Fibroblast of lung (primary cell): Measurements from ENCODE around the gene TMEM119. TPM values are rescaled to one million over a fixed set of nuclear protein-coding genes. Genes with fewer than 3 reads are reported as not detected.

Experiments used
- DNase-seq, 2 donors: peaks; one replicate each; pipeline versions ENCODE4 v3.0.0 to v3.0.0-alpha.2; 2010; ENCODE audit warnings: low read depth in 2 of 2
- H2AFZ ChIP-seq: 2 replicates; pipeline ENCODE4 v1.5.1; 2012; ENCODE audit warnings: low read length, control low read depth, inconsistent platforms
- H3K27ac ChIP-seq: 2 replicates; pipeline ENCODE4 v1.5.1; 2011; ENCODE audit warnings: low read length, control low read depth; ENCODE audit not compliant: insufficient read depth
- H3K27me3 ChIP-seq: 2 replicates; pipeline ENCODE4 v1.5.1; 2011; ENCODE audit warnings: mild to moderate bottlenecking, low read length; ENCODE audit not compliant: control insufficient read depth, insufficient read depth
- H3K36me3 ChIP-seq: 2 replicates; pipeline ENCODE4 v1.5.1; 2011; ENCODE audit warnings: low read length; ENCODE audit not compliant: control insufficient read depth, insufficient read depth
- H3K4me1 ChIP-seq: 2 replicates; pipeline ENCODE4 v1.5.1; 2011; ENCODE audit warnings: low read length; ENCODE audit not compliant: control insufficient read depth, insufficient read depth; ENCODE audit errors: extremely low read depth
- H3K4me2 ChIP-seq: 2 replicates; pipeline ENCODE4 v1.5.1; 2011; ENCODE audit warnings: low read length, control low read depth; ENCODE audit not compliant: insufficient read depth; ENCODE audit errors: extremely low read depth
- H3K4me3 ChIP-seq, 4 experiments: fragments of 200-600 bp in 1 of 4; sonication (generic) in 1 of 4; replicated peaks in 1 of 4; 2 replicates each; pipeline ENCODE4 v1.5.1; 2011 to 2016; ENCODE audit warnings: low read length in 4 of 4, low read depth in 3 of 4, mild to moderate bottlenecking in 3 of 4, control low read depth in 2 of 4, inconsistent platforms in 1 of 4, mixed read lengths in 1 of 4; ENCODE audit not compliant: insufficient read depth in 1 of 4; ENCODE audit errors: control extremely low read depth in 1 of 4
- H3K79me2 ChIP-seq: 2 replicates; pipeline ENCODE4 v1.5.1; 2012; ENCODE audit warnings: mild to moderate bottlenecking, low read length, inconsistent platforms; ENCODE audit not compliant: control insufficient read depth, insufficient read depth
- H3K9ac ChIP-seq: 2 replicates; pipeline ENCODE4 v1.5.1; 2011; ENCODE audit warnings: mild to moderate bottlenecking, low read length, control low read depth; ENCODE audit not compliant: insufficient read depth
- H3K9me3 ChIP-seq: 2 replicates; pipeline ENCODE4 v1.5.1; 2012; ENCODE audit warnings: low read depth, low read length; ENCODE audit not compliant: control insufficient read depth, insufficient read depth
- H4K20me1 ChIP-seq: 2 replicates; pipeline ENCODE4 v1.5.1; 2011; ENCODE audit warnings: low read length; ENCODE audit not compliant: control insufficient read depth, insufficient read depth; ENCODE audit errors: extremely low read depth
- EZH2 ChIP-seq: IDR thresholded peaks from 2 replicates; pipeline ENCODE4 v1.5.1; 2012; ENCODE audit warnings: low read length, control low read depth, mild to moderate bottlenecking; ENCODE audit errors: missing control alignments
- polyA plus RNA-seq, 2 donors: library from polyadenylated mRNA; depleted of rRNA in 1 of 2; stranded (reverse) in 1 of 2; unstranded in 1 of 2; fragments of >200 nt; gene quantifications; 2 replicates each; pipeline ENCODE4 v1.2.1, GENCODE V29; 2011 to 2012; ENCODE audit warnings: missing spikeins in 1 of 2
- total RNA-seq: library from RNA; depleted of rRNA; stranded (reverse); fragments of >200 nt; gene quantifications from 2 replicates; pipeline ENCODE4 v1.2.1, GENCODE V29; 2014
- TF ChIP-seq, protein P1 (sequence below), 2 donors: IDR thresholded peaks in 1 of 2; conservative IDR thresholded peaks in 1 of 2; 1 replicate in 1 of 2; 2 replicates in 1 of 2; pipeline ENCODE4 v1.5.1; 2011 to 2012; ENCODE audit warnings: low read length in 2 of 2, control low read depth in 1 of 2, inconsistent platforms in 1 of 2, low read depth in 1 of 2, mild to moderate bottlenecking in 1 of 2

The TMEM119 gene
- total and polyA plus RNA-seq, 2 donors (not counting 1 experiment from before 2014, with no cell fraction given) = 154 to 358 TPM

DNA sequence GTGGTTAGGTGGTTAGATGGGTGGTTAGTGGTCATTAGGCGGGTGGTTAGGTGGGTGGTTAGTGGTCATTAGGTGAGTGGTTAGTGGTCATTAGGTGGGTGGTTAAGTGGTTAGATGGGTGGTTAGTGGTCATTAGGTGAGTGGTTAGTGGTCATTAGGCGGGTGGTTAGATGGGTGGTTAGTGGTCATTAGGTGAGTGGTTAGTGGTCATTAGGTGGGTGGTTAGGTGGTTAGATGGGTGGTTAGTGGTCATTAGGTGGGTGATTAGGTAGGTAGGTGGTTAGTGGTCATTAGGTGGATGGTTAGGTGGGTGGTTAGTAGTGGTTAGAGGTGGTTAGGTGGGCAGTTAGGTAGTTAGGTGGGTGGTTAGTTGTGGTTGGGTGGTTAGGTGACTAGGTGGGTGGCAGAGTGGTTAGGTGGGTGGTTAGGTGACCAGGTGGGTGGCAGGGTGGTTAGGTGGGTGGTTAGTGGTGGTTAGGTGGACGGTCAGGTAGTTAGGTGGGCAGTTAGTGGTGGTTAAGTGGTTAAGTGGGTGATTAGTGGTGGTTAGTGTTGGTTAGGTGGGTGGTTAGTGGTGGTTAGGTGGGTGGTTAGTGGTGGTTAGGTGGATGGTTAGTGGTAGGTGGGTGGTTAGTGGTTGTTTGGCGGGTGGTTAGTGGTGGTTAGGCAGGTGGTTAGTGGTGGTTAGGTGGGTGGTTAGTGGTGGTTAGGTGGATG is 8.0 kb upstream of the TMEM119 start:
- H3K9ac ChIP-seq = no peak overlapping the region
- no peak overlapping the region for H3K4me2 ChIP-seq
- H3K79me2 ChIP-seq = no peaks in the 10 kb centered on the region
- no peak for TF ChIP-seq EZH2
- TF ChIP-seq, protein P1, sequence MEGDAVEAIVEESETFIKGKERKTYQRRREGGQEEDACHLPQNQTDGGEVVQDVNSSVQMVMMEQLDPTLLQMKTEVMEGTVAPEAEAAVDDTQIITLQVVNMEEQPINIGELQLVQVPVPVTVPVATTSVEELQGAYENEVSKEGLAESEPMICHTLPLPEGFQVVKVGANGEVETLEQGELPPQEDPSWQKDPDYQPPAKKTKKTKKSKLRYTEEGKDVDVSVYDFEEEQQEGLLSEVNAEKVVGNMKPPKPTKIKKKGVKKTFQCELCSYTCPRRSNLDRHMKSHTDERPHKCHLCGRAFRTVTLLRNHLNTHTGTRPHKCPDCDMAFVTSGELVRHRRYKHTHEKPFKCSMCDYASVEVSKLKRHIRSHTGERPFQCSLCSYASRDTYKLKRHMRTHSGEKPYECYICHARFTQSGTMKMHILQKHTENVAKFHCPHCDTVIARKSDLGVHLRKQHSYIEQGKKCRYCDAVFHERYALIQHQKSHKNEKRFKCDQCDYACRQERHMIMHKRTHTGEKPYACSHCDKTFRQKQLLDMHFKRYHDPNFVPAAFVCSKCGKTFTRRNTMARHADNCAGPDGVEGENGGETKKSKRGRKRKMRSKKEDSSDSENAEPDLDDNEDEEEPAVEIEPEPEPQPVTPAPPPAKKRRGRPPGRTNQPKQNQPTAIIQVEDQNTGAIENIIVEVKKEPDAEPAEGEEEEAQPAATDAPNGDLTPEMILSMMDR (conservative IDR thresholded peaks at IDR 0.05 in 1 of 2, IDR thresholded peaks at IDR 0.05 in 1 of 2; ENCODE audit: low read depth in 1 of 2, low read length in 2 of 2) = no peak
- H3K4me1 ChIP-seq = peaks cover 20% of the 10 kb centered on the region
- no peaks in the 10 kb centered on the region for H4K20me1 ChIP-seq
- H3K36me3 ChIP-seq = no peaks in the 10 kb centered on the region
- H3K4me3 ChIP-seq = no peak overlapping the region
- H2AFZ ChIP-seq = no peak overlapping the region
- DNase-seq = no peak
- H3K27me3 ChIP-seq = no peaks in the 10 kb centered on the region
- no peaks in the 10 kb centered on the region for H3K9me3 ChIP-seq
- H3K27ac ChIP-seq = peak overlapping the region; percentile 49

DNA sequence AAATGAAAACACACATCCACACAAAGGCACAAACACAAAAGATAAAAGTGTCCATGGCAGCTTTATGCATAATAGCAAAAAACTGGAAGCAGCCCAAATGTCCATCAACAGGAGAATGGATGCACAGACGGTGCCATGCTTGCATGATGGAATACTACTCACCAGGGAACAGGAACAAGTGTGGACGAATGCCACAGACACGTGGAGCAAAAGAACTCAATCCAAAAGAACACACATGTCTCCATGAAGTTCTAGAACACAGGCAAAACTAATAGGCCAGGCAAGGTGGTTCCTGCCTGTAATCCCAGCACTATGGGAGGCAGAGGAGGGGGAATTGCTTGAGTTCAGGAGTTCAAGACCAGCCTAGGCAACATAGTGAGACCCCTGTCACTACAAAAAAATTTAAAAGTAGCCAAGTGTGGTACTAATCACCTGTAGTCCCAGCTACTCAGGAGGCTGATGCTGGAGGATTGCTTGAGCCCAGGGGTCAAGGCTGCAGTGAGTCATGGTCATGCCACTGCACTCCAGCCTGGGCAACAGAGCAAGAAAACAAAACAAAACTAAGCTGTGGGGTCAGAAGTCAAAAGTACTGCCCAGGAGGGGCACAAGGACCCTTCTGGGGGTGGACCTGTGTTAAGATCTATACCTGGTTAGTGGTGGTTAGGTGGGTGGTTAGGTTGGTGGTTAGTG is 7.3 kb upstream of the TMEM119 start:
- Histone ChIP-seq H3K27ac (peak overlapping the region; percentile 49), H3K27me3 (no peaks in the 10 kb centered on the region), H4K20me1 (no peaks in the 10 kb centered on the region), H3K36me3 (no peaks in the 10 kb centered on the region), H3K9me3 (no peaks in the 10 kb centered on the region), H3K9ac (no peak overlapping the region), H3K4me1 (peaks cover 19% of the 10 kb centered on the region), H3K4me2 (no peak overlapping the region), H3K4me3 (no peak overlapping the region), H3K79me2 (no peaks in the 10 kb centered on the region), H2AFZ (no peak overlapping the region)
- peak in 1 of 2 donors; percentile 37 for DNase-seq
- TF ChIP-seq EZH2 = no peak
- TF ChIP-seq, protein P1 (conservative IDR thresholded peaks at IDR 0.05 in 1 of 2, IDR thresholded peaks at IDR 0.05 in 1 of 2; ENCODE audit: low read depth in 1 of 2, low read length in 2 of 2) = no peak

GRCh38 chr12:108604208-108604941 is 6.5 kb upstream of the TMEM119 start:
- Histone ChIP-seq H3K4me3 (no peak overlapping the region), H4K20me1 (no peaks in the 10 kb centered on the region), H3K9me3 (no peaks in the 10 kb centered on the region), H3K79me2 (no peaks in the 10 kb centered on the region), H3K4me2 (no peak overlapping the region), H3K27me3 (no peaks in the 10 kb centered on the region), H2AFZ (no peak overlapping the region), H3K36me3 (no peaks in the 10 kb centered on the region), H3K9ac (no peak overlapping the region), H3K4me1 (peaks cover 14% of the 10 kb centered on the region), H3K27ac (no peak overlapping the region)
- TF ChIP-seq EZH2 = no peak
- DNase-seq = no peak
